Stimulated activated CD4-positive, alpha-beta T cell treated with anti-CD3 and anti-CD28 coated beads, Interleukin-15, amount 100 ng/mL, for 1 hour (primary cell): ENCODE results near the gene CACNB2.
"Not testable (repeated sequence)": the region's sequence is repeated elsewhere in the genome, so short reads cannot be mapped to it uniquely, and the experiment has no call there.

ENCODE experiments used
- DNase-seq, 2 donors: peaks; one replicate each; pipeline ENCODE4 v3.0.0-alpha.2; 2020; ENCODE audit warnings: low read depth in 1 of 2, low spot score in 1 of 2

Gene CACNB2

DNA sequence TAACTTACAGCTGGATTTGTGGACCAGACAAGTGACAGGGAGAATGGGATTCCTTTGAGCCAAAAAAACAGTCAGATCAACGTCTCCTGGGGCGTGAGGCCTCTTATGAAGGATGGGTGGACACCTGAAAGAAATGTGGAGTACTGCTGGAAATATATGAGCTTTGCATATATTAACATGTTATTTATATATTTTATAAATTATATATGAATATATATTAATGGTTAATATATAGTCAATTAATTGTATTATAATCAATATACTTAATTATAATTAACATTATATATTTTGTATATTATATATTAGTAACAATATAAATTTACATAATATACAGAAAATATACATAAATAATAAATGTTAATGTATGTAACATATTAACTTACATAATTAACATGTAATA, 57.5 kb downstream of the CACNB2 start:
- DNase-seq: no peak

DNA sequence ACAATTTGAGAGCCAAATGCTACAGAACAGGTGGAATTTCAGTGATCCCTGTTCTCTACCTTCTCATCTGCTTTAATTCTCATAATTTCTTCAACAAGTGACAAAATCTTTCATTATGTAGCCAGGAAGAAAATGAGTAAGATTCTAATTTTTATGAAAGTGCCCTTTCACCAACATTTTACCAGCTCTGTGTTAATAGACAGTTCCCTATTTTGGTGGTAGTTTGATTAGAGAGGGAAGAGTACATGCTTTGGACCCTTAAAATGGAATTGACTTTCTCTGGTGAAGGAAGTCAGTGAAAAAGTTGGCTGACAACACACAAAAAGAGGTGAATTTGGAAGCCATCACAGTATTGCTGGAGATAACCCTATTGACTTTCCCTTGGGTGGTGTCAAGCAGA, 61.7 kb downstream of the CACNB2 start:
- no peak for DNase-seq

GRCh38 chr10:18202680-18203460, 62.6 kb downstream of the CACNB2 start:
- DNase-seq: no peak

DNA sequence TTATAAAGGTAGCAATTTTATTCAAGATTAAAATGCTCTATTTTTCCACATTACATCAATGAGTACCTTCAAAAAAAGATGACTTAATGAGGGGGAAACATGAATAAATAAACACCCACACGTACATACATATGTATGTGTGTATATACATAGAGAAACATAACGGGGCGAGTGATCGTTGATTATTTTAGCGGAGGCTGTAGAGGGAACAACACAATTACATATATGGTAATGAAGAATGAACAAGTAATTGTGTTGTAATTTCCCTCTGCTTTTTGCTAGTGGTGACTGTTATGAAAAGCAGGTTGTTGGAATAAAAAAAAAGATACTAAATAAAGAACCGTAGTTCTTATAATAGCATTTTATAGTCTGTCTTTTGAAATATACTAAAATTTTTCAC, 63.2 kb downstream of the CACNB2 start:
- DNase-seq: no peak

GRCh38 chr10:18204039-18204835, 64.0 kb downstream of the CACNB2 start:
- DNase-seq: no peak

GRCh38 chr10:18205098-18205834, 65.0 kb downstream of the CACNB2 start:
- no peak for DNase-seq

GRCh38 chr10:18208186-18208585, 68.0 kb downstream of the CACNB2 start:
- DNase-seq: not testable (repeated sequence)

DNA sequence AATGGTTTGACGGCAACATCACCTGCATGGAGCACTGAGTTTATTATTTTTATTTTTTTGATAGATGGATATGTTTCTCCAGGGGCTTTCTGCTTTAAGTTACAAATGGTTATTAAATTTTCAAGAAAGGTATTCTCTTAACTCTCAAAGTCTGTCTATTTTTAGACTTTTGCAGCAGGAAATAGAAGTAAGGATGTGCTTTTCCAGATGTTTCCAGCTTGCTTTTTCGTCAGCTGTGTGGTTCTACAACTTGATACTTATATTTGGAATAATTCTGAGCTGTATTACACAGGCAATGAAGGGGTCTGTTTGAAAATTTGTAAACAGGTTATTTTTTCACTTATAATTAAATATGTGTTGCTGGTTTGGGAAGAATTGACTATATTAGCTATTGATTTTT, 69.0 kb downstream of the CACNB2 start:
- DNase-seq: no peak

DNA sequence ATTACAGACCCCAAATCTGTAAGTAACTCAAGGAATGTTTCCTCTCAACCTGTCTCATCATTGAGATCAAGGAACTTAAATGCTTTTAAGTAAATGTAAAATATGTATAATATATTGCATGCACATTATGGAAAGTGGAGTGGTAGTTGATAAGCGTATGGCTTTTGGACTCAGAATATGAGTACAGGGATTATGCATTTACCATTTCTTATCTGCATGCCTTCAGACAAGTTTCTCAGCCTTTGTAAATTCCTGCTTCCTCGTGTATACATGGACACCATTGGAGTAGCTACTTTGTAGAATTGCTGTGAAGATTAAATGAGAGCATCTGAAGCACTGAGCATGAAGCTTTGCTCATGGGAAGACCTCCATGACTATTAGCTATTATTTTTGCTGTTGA, 70.5 kb downstream of the CACNB2 start:
- DNase-seq: no peak

GRCh38 chr10:18211862-18212261, 71.6 kb downstream of the CACNB2 start:
- no peak for DNase-seq

DNA sequence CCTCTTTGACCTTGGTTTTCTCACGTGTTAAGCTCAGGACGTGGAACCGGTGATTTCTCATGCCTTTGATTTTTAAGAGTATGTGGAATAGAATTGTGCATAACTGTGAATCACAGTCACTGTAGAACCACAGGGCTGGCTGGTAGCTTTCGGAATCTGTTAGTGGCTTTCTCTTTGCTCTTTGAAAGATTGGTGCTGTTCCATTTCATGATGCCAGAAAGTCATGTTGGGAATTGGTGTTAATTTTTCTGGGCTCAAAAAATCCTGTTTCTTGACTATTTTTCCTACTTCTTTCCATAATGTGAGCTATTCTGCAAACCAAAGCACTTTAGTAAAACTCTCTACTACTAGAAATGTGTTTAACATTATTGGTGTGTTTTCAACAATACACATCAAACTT, 73.0 kb downstream of the CACNB2 start:
- DNase-seq: no peak

DNA sequence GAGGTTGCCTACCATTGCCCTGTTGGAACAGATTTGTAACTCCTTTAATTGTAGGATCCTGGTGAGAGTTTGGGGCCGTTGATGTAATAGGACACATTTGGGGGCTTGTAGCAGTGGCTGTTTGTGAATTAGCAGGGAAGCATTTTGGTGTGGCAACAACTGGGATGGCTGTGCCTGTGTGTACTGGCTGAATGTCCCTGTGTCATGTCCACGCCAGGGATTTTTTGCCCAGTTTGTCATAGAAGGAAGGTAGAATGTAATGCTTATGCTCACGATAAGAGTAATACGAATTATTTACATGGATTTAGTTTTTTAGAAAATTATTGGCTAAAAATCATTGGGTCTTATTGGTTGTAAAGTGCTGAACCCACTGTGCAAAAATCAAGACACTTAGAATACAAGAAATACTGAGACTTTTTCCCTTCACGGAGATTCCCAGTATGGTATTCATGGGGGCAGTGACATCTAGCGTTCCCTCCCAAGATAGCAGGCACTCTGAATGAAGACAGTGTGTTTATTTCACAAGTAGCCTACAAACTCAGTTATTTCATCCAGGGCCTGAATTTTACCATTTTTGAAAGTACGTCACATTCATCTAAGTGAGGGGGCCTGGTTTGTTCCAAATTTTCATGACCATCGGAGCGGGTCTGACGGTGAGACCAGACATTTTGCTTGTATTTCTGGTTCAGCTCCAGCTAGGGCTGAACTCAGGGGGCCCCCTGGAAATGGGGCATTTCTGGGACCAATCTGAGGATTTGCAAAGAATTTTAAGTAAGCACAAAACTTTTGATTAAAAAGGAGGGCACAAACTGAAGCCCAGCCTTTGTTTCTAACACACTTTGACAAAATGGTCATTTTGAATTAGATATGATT, 74.7 kb downstream of the CACNB2 start:
- no peak for DNase-seq

DNA sequence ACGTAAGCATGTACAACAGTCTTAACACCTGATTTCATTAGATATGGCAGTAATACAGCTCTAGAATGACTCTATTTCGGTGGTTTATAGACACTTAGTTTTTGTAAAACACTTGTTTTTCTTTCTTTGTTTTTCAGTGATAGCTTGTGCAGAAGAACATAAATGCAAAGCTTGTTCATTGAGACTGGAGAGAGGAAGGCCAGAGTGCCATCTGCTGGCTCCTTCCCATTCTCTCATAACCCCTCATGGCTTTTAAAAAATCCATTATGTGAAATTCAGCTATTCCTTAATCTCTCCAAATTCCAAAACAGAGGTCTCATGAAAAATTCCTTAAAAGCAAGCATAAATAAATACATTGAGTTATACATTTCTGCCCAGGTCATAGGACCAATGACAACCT, 76.3 kb downstream of the CACNB2 start:
- DNase-seq: no peak

GRCh38 chr10:18217577-18217976, 77.4 kb downstream of the CACNB2 start:
- DNase-seq: no peak

- no peak for DNase-seq
These were observed 78.9 kb downstream of the CACNB2 start for GRCh38 chr10:18219146-18219545.

- DNase-seq: no peak
These were observed 80.9 kb downstream of the CACNB2 start for GRCh38 chr10:18221123-18221522.

DNA sequence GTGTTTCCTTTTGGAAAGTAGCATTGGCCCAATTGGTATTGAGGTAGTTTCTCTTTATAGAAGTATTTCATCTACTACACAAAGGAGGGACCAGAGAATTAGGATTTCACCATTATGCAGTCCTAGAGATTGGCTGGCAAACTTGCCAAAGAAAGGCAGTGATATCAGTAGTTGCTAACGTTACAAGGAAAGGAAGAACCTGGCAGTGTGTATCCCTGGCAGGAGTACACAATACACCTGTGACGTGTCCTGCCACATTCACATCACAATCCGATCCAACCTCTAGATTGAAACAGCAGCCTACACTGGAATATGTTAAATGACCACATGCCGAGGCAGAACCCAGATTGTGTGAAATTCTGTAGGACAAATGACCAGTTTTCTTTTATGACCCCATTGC, 81.7 kb downstream of the CACNB2 start:
- DNase-seq: no peak

DNA sequence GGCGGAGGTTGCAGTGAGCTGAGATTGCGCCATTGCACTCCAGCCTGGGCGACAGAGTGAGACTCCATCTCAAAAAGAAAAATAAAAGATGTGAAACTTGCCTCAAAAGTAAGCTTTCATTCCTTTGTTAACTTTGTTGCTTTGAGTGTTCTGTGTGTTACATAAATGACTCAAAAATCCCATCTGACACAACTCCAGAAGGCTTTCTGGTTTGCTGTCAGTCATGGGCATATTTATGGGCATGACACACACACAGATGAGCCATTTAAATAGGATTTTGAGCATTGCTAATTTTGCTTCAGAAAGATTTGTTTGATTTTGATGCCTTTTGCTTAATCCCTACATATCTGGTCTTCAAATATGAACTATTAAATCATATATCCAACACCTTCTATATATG, 82.6 kb downstream of the CACNB2 start:
- DNase-seq: no peak

DNA sequence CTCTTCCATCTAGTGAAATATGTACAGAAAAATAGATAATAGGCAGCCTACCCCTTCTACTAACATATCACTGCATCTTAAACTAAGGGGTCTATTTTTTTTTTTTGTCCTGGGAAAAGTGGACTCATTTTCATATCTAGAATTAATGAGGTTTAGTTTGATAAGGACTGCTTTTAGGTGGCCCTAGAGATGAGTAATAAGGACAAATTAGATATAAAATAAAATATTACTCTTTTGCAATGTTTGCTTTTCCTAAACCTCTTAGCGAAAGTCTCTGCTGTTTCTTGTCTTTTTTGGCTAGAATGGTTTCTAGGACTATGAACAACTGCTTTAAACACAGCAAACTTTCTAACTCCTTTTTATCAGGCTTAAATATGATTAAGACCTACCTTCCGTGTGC, 83.7 kb downstream of the CACNB2 start:
- no peak for DNase-seq

- DNase-seq: no peak
These were observed 84.6 kb downstream of the CACNB2 start for GRCh38 chr10:18224626-18225445.
